ENCODE results near the gene ELMO1. TPM values are rescaled to one million over a fixed set of nuclear protein-coding genes. Genes with fewer than 3 reads are reported as not detected.

ELMO1 gene
- total RNA-seq, 1 donor from 2014 or later, result 53.8 TPM

DNA sequence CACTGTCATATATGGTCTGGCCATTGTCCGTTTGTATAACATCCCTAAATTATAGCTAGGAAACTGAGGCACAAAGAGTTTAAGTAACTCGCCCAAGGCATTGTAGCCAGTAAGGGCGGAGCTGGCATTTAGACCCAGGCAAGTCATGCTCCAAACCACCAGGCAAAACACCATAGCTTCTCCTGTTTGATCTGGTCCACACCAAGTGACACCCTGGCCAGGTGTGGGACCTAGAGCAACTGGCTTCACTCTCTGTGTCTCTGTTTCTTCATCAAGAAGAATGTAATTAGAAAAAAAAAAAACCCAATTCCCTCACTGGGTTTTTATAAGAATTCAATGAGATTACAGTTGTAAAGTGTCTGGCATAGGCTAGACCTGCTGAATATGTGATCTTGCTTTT is 639.2 kb downstream of the ELMO1 start:
- no peaks in the 10 kb centered on the region for H3K9me3 ChIP-seq
- no peaks in the 10 kb centered on the region for H3K4me1 ChIP-seq
- intact Hi-C loops (cut with DNase I), result no loop called here

DNA sequence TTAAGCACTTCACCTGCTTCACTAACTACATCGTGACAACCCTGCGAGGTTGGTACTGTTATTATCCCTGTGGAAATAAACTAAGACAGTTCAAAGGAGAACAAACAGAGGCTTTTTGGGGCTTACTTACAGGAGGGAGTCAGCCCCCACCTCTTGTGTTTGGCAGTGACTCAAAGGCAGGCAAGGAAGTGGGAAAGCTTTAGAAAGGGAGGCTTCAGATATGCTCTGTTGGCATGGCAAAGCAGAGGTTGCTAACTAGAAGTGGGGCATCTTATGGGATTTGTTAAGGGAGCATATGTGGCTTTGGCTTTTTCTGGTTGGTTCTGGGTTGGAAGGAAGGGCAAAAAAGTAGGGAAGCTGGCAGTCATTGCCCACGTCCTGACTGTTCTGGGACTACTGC is 639.6 kb downstream of the ELMO1 start:
- intact Hi-C loops (cut with DNase I), result no loop called here
- Histone ChIP-seq H3K9me3 (no peaks in the 10 kb centered on the region), H3K27me3 (no peaks in the 10 kb centered on the region), H3K36me3 (no peaks in the 10 kb centered on the region), H3K27ac (no peak overlapping the region), H3K4me1 (no peaks in the 10 kb centered on the region), H3K4me3 (no peak overlapping the region)
- TF ChIP-seq CTCF (IDR thresholded peaks at IDR 0.05), result no peak
- DNase-seq (no peak), ATAC-seq (no peak)

More for the DNA sequence above, 639.2 kb downstream of the ELMO1 start:
- DNase-seq (no peak), ATAC-seq (no peak)
- Histone ChIP-seq H3K36me3 (no peaks in the 10 kb centered on the region), H3K27ac (no peak overlapping the region), H3K4me3 (no peak overlapping the region), H3K27me3 (no peaks in the 10 kb centered on the region)
- TF ChIP-seq CTCF (IDR thresholded peaks at IDR 0.05), result no peak

GRCh38 chr7:36806891-36807290 is 641.8 kb downstream of the ELMO1 start:
- intact Hi-C loops (cut with DNase I), result no loop called here
- no peak overlapping the region for H3K27ac ChIP-seq
- H3K4me1 ChIP-seq, result no peaks in the 10 kb centered on the region
- no peak for DNase-seq
- H3K36me3 ChIP-seq, result no peaks in the 10 kb centered on the region
- no peak for TF ChIP-seq CTCF (IDR thresholded peaks at IDR 0.05)
- H3K27me3 ChIP-seq, result no peaks in the 10 kb centered on the region
- H3K4me3 ChIP-seq, result no peak overlapping the region
- H3K9me3 ChIP-seq, result no peaks in the 10 kb centered on the region
- ATAC-seq, result no peak

Small RNA genes within 50 kb of the gene (microRNA-seq; reads per million reads assigned to microRNA genes)
- not detected for gene MIR1200 (ENCODE audit: borderline microRNAs expressed)

Other genes with a start within 250 kb of the ELMO1 start
- 4.0 TPM for gene GPR141, start 234.9 kb upstream of the ELMO1 start, total RNA-seq